HG03521 (cell line): ENCODE measurements around the gene VOPP1.

Source experiments
- ATAC-seq: cut with Tn5 transposase; IDR thresholded peaks from one replicate; pipeline ENCODE4 v1.9.1; 2021; ENCODE audit warnings: mild to moderate bottlenecking, moderate library complexity; ENCODE audit not compliant: unreplicated experiment

The VOPP1 gene

DNA sequence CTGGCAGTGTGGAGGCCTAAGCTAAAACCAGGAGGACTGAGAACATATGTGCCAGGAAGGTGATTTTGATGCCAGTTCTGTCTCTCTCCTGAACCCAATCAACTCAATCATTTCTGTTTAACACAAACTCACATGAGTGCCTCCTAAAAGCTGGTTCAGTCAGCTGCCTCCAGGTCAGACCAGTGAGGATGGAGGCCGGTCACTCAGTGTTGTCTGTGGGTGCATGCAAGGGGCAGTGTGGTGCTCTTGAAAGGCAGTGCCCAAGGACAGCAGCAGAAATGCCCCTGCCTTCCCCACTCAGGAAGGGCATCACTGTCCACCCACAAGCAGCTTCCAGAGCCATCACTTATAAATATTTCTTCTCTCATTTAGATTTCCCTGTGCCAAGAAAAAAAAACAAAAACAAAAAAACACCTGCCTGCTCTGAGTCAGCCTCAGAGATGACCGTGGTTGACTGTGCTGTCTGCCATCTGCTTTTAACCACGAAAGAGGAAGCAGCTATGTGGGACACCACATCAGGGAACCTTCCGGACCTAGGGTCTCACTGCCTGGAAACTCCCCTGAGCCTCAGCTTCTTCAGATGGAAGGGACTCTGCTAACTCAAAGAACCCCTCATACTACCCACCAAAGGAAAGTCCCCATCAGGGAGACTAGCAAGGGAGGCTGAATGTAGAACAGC, 39.1 kb downstream of the VOPP1 start:
- ATAC-seq = peak; percentile 47

DNA sequence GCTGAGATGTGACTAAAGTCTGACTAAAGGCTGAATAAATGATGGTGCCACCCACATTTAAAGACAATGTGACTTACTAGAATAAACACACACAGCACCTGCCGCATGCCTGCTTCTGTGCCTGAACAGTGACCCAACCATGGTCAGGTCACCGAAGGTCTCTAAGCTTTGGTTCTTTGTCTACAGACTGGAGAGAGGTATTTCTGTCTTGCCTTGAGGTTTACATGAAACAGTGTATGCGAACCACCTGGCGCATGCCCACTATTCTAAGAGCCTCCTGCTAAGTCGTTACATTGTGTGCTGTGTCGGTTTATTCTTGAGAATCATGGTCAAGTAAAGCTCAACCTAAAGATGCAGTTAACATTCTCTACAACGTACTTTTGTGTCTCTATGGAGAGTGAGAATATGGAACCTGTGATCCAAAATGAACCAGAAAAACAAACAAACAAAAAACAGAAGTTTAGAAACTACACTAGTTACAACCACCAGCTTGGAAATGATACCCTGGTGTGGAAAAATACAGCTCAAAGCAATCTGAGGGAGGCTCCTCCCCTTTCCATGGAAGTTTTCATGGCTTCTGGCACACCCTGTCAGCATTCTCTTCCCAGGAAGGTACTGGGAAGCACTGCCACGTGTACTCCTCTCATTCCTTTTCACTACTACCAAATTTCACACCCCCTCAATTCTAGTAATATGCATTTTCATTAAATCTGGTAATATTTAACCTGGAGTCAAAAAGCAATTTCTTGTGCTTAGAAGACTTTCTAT, 40.0 kb downstream of the VOPP1 start:
- no peak for ATAC-seq

DNA sequence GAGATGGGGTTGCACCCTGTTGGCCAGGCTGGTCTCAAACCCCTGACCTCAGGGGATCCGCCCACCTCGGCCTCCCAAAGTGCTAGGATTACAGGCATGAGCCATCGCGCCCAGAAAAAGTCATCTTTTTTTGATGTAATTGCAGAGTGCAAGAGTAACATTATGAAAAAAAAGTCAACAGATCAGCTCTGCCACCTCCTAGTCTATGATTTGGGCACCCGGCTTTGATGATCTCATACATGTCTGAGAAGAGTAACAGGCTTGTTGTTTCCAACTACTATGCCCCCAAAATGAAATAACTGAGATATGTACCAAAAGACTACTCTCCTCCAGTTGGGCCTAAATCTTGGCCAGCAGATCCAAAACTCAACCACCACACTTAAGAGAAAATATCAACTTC, 40.8 kb downstream of the VOPP1 start:
- no peak for ATAC-seq

DNA sequence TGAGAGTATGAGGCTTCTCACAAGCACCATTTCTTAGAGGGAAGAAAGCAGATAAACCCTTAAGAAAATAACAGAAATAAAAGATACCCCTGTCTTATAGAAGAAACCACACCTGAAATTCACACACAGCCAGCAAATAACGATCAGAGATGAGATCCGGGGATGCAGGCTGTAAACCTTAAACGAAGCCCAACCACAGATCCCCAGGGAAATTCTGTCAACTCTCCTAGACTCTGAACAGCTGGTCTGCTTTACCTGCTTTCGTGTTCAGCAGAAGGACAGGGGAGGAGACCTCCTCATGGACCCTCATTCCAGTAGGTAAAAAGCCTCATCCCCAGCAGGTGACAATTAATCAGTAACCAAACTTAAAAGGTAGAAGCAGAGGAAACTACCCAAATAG, 45.0 kb downstream of the VOPP1 start:
- ATAC-seq = no peak

DNA sequence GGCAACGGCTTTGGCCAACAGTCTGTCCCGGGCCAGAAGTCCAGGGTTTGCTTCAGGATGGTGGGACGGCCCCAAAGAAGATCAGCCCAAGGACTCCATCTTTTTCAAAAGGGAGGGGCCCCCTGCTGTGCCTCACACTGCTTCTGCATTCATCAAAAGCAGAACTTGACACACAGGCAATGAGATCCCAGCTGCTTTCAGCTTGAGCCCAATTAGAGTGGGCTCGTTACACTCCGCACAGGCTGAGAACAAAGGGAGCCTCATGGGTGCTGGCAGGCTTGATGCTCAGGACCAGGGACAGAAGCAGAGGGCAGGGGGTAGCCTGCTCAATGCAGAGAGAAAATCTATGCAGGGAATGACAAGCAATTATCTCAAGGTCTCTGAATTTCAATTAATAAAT, 45.5 kb downstream of the VOPP1 start:
- ATAC-seq = peak; percentile 52

DNA sequence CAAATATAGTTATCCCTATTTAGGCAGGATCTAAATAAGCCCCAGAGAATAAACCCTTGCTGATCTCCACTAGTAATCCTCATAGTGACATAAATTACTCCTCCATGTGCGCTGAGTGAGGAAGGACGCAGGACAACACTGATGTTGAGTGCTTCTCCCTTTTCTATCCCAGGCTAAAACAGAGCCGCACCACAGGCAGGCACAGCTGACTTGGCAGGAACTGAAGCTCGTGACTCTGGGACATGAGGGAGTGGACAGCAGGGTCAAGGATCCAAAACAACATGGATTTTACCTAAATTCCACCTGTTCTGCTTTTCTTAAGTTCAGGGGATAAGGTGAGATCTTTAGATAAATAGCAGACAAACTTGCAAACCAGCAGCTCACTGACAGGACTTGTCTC, 46.0 kb downstream of the VOPP1 start:
- ATAC-seq = no peak

DNA sequence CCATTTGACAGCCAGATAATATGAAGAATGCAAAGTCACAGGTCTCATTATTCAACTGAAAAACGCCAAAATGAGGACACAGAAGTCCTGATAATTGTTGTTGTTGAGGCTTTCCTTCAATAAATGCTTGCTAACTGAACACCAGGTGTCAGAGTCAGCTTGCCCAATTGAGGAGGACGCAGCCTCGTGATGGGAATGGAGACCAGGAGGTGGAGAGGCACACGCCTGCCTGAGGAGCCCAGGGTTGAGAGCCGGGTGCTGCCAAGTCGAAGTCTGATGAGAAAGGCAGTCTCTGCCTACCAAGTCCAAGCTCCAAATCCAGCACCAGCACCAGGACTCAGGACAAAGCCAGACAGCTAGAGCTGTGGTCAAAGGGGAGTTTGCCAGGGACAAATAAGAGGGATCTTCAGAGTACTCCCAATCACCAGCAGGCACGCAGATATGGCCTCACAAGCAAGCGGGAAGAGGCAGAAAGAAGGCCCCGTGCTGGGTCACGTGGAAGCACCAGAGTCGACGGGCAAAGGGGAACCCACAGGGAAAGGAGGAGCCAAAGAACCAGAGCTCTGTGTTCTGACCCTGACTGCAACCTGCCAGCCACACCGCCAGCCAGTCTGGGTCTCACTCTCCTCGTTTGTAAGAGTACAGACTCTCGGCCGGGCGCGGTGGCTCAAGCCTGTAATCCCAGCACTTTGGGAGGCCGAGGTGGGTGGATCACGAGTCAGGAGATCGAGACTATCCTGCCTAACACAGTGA, 47.6 kb downstream of the VOPP1 start:
- ATAC-seq = no peak

DNA sequence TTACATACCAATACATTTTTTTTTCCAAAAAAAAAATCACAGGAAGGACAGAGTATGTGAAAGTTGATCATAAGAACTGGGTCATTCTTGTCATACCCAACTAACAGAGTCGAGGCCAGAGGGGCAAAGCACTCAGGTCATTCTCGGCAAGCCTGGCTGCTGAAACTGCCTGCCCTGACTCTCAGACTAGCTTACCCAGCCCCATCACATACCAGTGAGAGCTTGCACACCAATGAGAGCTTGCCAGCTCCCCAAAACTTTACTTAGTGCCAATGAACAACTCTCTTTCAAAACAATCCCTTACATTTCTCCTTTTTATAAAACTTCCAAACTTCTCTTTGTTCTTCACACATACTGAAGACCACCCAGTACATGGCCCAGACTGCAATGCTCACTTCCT, 48.9 kb downstream of the VOPP1 start:
- no peak for ATAC-seq

DNA sequence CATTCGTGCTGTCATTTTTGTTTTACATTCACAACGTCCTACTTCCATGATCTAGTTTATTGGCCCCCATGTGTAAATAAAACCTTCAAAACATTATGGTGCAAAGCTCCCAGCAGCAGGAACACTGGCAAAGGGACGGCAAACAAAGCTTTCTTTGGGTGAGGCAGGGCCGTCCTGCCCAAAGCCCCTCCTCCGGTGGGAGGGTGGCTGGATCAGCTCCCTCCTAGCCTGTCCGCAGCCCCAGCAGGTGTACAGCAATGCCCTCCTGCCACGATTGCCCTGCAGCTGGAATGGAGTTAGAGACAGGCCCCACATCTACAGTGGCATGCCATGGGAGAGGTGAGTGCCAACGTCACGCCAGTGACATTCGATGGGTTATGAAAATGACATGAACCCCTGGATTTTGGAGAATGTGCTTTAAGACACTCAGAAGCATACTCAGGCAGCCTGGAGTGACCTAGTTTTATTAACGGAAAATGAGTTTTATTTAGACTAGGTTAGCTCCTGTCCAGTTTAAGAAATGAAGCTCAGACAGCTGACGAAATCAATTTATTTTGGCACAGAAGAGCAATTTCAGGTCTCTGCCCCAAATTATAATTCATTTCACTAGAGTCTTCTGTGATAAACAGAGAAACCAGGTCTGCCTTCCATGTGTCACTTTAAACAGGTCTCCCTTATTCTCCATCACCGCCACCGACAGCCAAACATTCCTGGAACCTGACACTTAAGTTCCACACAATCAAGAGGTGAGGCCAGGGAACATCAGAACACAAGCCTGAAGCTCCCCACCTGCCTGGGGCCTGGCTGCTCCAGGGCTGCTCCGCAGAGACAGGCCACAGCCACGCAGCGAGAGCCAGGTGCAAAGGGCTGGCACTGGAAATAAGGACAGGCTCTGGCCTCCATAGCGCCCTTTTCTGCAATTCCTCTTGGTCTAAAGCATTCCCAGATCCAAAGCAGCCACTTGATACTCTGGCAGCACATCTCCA, 50.1 kb downstream of the VOPP1 start:
- ATAC-seq = no peak

DNA sequence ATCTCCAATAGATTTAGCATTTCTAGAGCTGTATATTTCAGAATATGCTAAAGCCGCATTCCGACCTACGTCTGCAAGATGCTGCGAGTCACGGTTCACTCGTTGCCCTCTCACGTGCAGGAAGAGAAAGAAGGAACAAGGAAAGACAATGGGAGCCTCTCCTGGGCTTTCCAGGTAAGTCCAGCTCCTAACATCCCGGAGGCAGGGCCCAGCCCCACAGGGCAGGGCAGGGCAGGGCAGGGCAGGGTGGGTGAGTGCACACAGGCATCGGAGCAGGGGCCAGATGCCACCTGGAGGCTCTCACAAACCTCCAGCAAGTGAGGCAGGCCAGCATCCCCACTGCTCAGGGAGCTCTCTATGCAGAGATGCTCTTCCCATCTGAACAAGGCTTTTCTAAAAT, 50.8 kb downstream of the VOPP1 start:
- ATAC-seq = no peak

DNA sequence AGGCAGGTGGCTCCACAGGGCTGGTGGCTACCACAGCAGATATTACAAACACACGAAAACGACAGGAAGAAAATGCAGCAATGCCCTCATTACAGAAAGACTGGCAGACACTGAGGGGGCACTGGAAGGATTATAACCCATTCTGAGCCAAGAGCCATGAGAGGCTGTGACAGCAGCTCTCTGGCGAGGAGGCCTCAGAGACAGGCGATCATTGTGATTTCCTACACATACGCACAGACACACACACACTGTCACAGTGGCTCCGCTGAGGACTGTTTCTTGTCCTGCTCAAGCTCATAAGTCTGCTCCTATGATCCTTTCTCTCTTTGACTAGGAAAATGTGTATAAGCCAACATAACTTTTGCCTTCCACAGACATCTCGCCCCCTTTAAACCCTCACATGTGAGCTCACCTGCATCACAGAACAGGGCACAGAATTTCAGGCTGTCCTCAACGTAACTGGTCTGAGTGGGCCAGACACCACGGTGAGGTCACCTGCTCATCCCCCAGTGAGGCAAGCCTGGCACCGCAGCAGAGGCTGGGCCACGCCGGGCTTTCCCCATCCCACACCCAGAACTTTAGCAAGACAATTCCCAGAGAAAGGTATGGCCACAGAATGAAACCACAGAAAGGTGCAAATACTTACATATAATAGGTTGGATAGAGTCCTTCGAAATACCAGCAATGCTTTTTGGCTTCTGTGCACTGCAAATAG, 51.7 kb downstream of the VOPP1 start:
- no peak for ATAC-seq

DNA sequence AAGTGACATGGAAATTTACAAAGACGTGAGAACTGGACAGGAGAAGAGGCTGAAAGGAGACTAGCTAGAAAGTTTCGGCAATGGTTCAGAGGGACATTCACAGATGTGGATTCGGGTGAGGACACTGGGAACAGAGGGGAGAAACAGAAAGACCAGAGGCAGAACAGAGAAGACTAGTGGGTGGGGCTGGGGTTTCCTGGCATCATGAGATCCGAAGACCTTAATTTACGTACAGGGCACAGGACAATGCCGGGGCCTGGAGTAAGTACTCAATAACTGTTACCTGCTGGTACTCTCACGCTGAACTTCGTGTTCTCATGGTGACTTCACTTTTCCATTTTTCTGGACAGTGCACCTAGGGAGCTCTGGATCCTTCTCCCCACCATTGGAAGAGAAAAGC, 53.5 kb downstream of the VOPP1 start:
- ATAC-seq = no peak

DNA sequence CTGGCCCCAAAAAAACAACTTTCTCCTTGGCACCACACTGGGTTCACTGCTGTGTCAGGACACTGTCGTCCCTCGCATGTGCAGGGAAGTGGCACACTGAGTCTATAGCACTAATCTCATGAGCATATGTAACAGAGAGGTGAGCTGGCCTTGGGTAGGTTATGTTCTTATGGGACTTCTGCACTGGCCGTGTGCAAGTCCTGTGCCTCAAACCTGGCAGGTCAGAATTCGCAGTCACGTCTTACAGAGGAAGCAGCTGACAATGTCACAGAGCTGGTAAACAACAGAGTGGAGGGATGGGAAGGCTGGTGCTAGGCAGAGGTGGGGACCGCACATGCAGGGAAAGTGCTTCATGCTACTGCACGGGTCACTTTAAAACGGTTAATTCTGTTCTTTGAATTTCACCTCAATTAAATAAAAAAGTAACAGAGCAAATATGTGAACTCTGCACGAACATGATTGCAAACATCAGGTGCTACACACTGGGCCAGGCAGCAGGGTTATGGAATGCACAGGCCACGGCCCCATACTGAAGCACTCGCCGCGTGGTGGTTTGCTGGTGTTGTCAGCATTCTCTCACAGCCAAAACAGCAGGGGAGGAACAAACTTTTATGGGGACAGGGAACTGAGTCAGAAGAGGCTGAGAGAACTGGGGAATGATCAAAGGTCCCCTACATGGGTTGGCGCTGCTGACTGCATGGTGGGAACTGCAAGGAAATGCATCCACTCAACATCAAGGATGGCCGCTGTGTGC, 54.2 kb downstream of the VOPP1 start:
- no peak for ATAC-seq

DNA sequence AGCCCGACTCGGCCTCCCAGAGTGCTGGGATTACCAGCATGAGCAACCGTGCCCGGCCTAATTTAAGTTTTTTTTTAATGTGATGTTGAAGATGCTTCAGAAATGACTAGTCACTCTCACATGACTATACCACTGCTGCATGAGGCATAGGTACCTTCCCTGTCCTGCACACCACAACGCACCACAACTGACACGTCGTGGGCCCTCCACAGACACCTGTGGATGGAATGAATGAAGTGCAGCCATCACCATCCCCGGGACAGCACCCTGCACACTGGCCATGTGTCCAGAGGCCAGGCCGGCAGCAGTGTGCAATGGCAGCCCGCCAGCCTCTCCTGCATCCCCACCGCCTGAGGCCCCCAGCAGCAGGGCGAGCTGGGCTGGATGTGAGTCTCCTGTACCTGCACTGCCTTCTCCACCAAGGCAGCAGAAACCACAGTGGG, 55.1 kb downstream of the VOPP1 start:
- peak; percentile 74 for ATAC-seq

DNA sequence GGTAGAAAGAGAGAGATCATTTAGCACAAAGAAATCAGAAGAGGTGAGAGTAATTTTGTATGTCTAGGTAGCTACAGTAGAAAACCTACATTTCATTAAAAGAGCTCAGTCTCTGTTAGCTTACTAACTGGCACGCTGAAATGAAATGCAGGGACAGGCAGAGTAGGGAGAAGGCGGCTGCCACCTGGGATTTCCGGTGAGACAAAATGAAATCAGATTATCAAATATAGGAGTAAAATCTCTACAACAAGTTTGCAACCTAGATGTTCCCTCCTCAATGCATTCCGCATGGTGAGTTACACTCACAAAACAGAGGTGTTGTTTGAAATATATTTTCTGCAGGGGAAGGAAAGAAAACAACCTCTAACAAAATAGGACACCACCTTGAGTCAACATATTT, 55.9 kb downstream of the VOPP1 start:
- ATAC-seq = no peak

DNA sequence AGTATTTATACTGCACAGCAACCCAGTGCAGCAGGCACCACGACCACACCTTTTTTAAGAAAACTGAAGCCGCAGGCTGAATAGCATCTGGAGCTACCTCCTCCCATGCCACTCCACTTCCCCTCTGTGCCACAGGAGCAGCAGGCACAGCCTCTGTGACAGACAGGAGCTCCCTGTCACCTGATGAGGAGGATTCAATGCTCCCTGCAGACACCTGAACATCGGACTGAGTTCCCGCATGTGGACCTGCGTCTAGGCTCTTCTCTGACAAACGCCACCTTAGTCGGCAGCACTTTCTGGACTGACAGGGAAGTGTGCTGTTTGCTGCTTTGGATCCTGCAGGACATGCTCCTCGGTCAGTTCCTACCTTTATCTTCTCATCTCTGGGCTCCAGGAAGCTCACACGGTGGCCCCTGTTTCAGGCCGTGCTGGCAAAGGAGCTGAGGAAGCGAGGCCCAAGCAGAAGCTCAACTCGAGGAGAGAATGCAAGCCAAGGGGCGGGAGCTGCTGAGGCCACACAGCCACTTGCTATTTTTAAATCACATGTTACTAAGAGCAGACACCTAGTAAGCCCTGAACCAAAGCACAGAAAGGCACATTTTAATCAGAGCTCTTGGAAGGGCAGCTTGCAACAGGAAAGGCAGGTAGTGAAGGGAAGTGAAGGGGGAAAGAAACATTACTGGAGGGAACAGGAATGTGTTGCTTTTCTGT, 56.6 kb downstream of the VOPP1 start:
- peak; percentile 40 for ATAC-seq

DNA sequence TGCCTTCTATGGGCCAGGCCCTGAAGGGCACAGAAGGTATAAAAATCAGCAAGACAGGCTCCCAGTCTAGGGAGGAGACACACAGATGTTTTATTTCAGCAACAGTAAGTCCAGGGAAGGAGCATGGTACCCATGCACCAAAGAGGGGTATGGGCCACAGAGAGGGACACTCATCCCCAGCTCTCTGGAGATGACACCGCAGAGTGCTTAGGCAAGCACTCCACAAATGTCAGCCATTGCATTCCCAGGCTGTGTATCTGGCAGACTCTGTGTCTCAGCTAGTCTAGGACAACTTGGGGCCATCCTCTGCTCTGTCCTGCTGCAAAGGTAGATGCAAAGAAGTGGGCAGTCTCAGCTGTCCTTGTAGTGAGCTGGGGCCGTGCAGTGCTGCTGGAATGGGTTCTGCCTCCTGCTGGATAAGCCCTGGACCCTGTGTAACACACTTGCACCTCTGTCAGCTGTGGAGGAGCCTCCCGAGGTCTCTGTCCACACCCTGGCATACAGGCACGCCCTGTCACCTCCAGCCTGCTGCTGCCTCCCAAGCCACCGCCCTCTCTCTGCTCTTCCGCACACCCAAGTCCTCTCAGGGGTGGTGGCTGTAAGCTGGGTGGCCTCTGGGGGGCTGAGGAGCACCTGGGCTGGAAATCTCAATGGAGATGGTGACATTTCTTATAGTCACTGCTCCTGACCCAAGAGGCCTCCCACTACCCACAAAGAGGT, 57.6 kb downstream of the VOPP1 start:
- ATAC-seq = no peak

DNA sequence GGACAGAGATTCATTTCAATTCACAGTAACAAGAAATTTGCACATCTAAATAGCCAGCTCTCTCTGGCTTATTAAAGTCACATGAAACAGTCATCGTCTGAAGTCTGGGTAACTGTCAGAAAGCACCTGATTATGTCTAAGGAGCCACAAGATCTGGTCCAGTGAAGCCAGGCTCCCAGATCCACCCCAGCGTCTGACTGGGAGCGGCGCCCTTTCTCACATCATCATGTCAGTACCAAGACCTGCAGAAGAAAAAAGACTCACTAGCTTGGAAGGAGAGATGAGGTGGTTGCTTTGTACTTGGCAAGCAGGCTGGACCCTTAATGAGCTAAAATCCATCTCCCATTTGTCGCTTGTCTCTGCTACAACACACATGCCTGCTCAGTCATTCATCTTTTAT, 58.4 kb downstream of the VOPP1 start:
- no peak for ATAC-seq
